GM23338 (cell line): ENCODE measurements around the gene BICRA.

Experiments used
- CREB1 ChIP-seq: fragments of 250-450 bp; sonication (Bioruptor Pico); IDR thresholded peaks from 2 replicates; pipeline ENCODE4 v1.5.0; 2020; ENCODE audit warnings: low read depth, mild to moderate bottlenecking, moderate library complexity
- CTCF ChIP-seq, 2 experiments: fragments of 200-600 bp in 1 of 2; sonication (generic) in 1 of 2; conservative IDR thresholded peaks; 2 replicates each; pipeline versions ENCODE4 v1.5.1 to v1.6.1; 2016 to 2017; ENCODE audit warnings: antibody characterized with exemption in 2 of 2, low read depth in 2 of 2, mild to moderate bottlenecking in 2 of 2, moderate library complexity in 1 of 2
- EZH2 ChIP-seq: fragments of 200-600 bp; sonication (generic); IDR thresholded peaks from one replicate; pipeline ENCODE4 v1.8.0; 2017; ENCODE audit warnings: antibody characterized with exemption, mild to moderate bottlenecking, low read depth; ENCODE audit not compliant: unreplicated experiment
- EZH2phosphoT487 ChIP-seq: fragments of 200-600 bp; sonication (generic); IDR thresholded peaks from one replicate; pipeline ENCODE4 v1.8.1; 2018; ENCODE audit warnings: antibody characterized with exemption; ENCODE audit not compliant: unreplicated experiment
- JUNB ChIP-seq: IDR thresholded peaks from one replicate; pipeline ENCODE4 v1.6.1; 2016; ENCODE audit warnings: antibody characterized with exemption; ENCODE audit not compliant: unreplicated experiment
- NANOG ChIP-seq: IDR thresholded peaks from 2 replicates; pipeline ENCODE4 v1.6.1; 2016; ENCODE audit warnings: antibody characterized with exemption, borderline replicate concordance
- POLR2AphosphoS5 ChIP-seq: IDR thresholded peaks from 2 replicates; pipeline ENCODE4 v1.6.1; 2016; ENCODE audit warnings: antibody characterized with exemption, low read depth
- REST ChIP-seq: IDR thresholded peaks from one replicate; pipeline ENCODE4 v1.6.1; 2018; ENCODE audit warnings: antibody characterized with exemption; ENCODE audit not compliant: unreplicated experiment
- STAT1 ChIP-seq: IDR thresholded peaks from one replicate; pipeline ENCODE4 v1.6.1; 2016; ENCODE audit warnings: antibody characterized with exemption; ENCODE audit not compliant: unreplicated experiment
- ZNF114 ChIP-seq: fragments of 250-450 bp; sonication (Bioruptor Pico); IDR thresholded peaks from 2 replicates; pipeline ENCODE4 v1.5.0; 2020; ENCODE audit warnings: mild to moderate bottlenecking, moderate library complexity
- ZNF331 ChIP-seq: fragments of 250-450 bp; sonication (Bioruptor Pico); IDR thresholded peaks from 2 replicates; pipeline ENCODE4 v1.5.0; 2020; ENCODE audit warnings: low read depth, mild to moderate bottlenecking, moderate library complexity
- ZNF462 ChIP-seq: fragments of 250-450 bp; sonication (Bioruptor Pico); IDR thresholded peaks from 2 replicates; pipeline ENCODE4 v1.5.0; 2020; ENCODE audit warnings: mild to moderate bottlenecking, moderate library complexity

- TF ChIP-seq POLR2AphosphoS5 (no peak), CTCF (conservative IDR thresholded peaks at IDR 0.05; ENCODE audit: low read depth in 2 of 2) (no peak), REST (no peak), EZH2phosphoT487 (no peak), EZH2 (no peak), CREB1 (CRISPR knock-in tag) (no peak), NANOG (no peak), STAT1 (no peak), ZNF331 (CRISPR knock-in tag) (no peak), ZNF462 (CRISPR knock-in tag) (no peak), JUNB (no peak), ZNF114 (CRISPR knock-in tag) (no peak)
Measured at GRCh38 chr19:47561440-47562057, 47.4 kb upstream of the BICRA start.
